ENCODE measurements around the gene TTLL11.

TTLL11 gene

DNA sequence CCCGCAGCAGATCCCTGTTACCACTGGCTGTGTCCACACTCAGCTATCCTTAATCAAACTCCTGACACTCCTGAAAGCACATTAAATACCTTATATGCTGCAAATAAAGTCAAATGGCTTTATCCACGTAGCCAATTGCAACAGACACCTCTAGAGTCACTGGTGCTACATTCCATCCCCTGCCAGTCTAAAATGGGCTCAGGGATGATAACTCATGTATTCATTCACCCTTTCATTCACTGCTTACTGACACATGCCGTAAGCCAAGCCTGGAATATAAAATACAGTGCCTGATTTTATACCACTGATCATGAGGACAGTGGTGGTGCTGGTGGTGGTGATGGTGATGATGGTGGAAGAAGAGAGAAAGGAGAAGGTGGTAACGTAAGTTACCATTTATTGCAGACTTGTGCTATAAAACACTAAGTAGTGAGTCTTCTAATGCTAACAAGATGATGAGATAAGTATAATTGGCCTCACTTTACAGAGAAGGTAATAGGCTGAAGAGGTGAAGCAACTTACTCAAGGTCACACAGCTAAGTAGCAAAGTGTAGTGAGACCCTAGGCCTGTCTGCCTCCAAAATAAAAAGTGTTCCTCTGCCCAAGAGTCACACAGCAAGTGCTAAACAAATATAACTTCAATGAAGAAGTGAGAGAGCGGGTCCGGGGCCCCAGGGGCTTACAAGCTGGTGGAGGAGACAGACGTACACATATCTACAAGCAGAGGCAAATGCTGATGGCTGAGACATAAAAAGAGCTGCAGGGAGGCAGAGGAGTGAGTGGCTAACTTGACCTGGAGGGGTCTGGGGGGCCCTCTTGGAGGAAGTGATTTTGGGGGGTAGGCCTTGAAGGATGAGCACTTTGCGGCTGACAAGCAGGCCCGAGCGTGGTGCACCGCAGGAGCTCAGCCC lies 1.2 kb downstream of the TTLL11 start:
- TF ChIP-seq, protein P1, sequence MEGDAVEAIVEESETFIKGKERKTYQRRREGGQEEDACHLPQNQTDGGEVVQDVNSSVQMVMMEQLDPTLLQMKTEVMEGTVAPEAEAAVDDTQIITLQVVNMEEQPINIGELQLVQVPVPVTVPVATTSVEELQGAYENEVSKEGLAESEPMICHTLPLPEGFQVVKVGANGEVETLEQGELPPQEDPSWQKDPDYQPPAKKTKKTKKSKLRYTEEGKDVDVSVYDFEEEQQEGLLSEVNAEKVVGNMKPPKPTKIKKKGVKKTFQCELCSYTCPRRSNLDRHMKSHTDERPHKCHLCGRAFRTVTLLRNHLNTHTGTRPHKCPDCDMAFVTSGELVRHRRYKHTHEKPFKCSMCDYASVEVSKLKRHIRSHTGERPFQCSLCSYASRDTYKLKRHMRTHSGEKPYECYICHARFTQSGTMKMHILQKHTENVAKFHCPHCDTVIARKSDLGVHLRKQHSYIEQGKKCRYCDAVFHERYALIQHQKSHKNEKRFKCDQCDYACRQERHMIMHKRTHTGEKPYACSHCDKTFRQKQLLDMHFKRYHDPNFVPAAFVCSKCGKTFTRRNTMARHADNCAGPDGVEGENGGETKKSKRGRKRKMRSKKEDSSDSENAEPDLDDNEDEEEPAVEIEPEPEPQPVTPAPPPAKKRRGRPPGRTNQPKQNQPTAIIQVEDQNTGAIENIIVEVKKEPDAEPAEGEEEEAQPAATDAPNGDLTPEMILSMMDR (IDR thresholded peaks at IDR 0.05; ENCODE audit: low read depth, low read length, poor library complexity, severe bottlenecking), result no peak
- TF ChIP-seq EZH2phosphoT487 (IDR thresholded peaks at IDR 0.05; ENCODE audit: borderline replicate concordance, low read length), result no peak
- Histone ChIP-seq H3K79me2 (ENCODE audit: control insufficient read depth, low read length) (peaks cover 35% of the 10 kb centered on the region), H3K36me3 (ENCODE audit: control insufficient read depth, low read length) (no peaks in the 10 kb centered on the region), H3K27ac (ENCODE audit: low read depth, low read length) (no peak overlapping the region), H3F3A (ENCODE audit: control insufficient read depth, insufficient read depth) (no peaks in the 10 kb centered on the region), H3K27me3 (ENCODE audit: control insufficient read depth, low read length) (peaks cover 12% of the 10 kb centered on the region), H3K4me1 (ENCODE audit: control insufficient read depth, low read length) (peaks cover 25% of the 10 kb centered on the region), H3K9me3 (ENCODE audit: control insufficient read depth, insufficient read depth, low read length) (no peaks in the 10 kb centered on the region), H3K4me2 (ENCODE audit: low read length) (peak overlapping the region; percentile 84), H4K20me1 (ENCODE audit: control insufficient read depth, insufficient read depth, low read depth, low read length) (no peaks in the 10 kb centered on the region), H3K4me3 (ENCODE audit: low read length) (peak overlapping the region; percentile 92), H3K9me2 (replicated peaks; ENCODE audit: control insufficient read depth, low read length) (no peaks in the 10 kb centered on the region)

DNA sequence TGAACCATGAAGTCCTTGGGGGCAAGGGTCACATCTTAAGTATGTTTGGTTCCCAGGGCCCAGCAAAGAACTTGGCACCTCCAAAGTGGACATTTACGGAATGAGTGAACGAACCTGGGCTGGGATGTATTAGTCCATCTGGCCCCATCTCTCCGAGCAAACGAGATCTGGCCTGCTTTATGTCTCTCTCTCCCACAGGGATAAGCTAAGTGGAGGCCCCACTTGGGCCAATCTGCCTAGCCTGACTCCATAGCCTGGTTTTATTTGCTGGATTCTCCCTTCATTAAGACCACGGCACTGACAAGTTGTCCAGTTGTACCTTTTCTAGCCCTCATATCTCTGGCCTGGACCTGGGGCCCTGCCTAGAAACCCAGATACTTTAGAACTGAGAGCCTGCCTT lies 2.1 kb downstream of the TTLL11 start:
- Histone ChIP-seq H3K4me2 (ENCODE audit: low read length) (peak overlapping the region; percentile 84; the same call in 1 of the 2 replicates), H3F3A (ENCODE audit: control insufficient read depth, insufficient read depth) (no peaks in the 10 kb centered on the region), H3K36me3 (ENCODE audit: control insufficient read depth, low read length) (no peaks in the 10 kb centered on the region), H3K27ac (ENCODE audit: low read depth, low read length) (no peak overlapping the region), H3K4me3 (ENCODE audit: low read length) (peak overlapping the region; percentile 92; the same call in 1 of the 2 replicates), H3K79me2 (ENCODE audit: control insufficient read depth, low read length) (peaks cover 35% of the 10 kb centered on the region), H3K27me3 (ENCODE audit: control insufficient read depth, low read length) (peaks cover 8% of the 10 kb centered on the region), H3K9me3 (ENCODE audit: control insufficient read depth, insufficient read depth, low read length) (no peaks in the 10 kb centered on the region), H3K9me2 (replicated peaks; ENCODE audit: control insufficient read depth, low read length) (no peaks in the 10 kb centered on the region), H3K4me1 (ENCODE audit: control insufficient read depth, low read length) (peaks cover 25% of the 10 kb centered on the region), H4K20me1 (ENCODE audit: control insufficient read depth, insufficient read depth, low read depth, low read length) (no peaks in the 10 kb centered on the region)
- TF ChIP-seq EZH2phosphoT487 (IDR thresholded peaks at IDR 0.05; ENCODE audit: borderline replicate concordance, low read length), result no peak
- TF ChIP-seq, protein P1 (IDR thresholded peaks at IDR 0.05; ENCODE audit: low read depth, low read length, poor library complexity, severe bottlenecking), result no peak

DNA sequence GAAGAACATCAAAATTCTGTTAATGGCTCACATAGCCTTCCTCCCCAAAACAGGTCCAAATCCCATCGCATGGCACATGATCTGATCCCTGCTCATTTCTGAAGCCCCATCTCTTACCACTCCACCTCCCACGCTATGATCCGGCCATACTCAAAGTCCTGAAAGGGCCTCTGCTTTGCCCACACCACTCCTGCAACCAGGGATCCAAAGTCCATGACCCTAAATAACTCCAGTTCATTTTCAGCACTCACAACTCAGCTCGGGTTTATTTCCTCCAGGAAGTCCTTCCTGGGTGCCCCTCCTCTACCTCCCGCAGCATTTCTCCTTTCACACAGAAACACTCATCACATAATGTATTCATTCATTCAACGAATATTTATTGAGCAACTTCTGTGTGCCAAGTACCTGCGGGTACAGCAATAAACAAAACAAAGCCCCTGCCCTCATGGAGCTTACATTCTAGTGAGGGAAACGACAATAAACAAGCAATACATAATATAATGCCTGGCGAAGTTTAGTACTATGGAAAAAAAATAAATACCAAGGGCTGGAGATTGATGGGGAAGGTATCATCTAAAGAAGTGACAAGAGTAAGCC lies 2.7 kb downstream of the TTLL11 start:
- Histone ChIP-seq H3K79me2 (ENCODE audit: control insufficient read depth, low read length) (peaks cover 35% of the 10 kb centered on the region), H3K27ac (ENCODE audit: low read depth, low read length) (no peak overlapping the region), H3K36me3 (ENCODE audit: control insufficient read depth, low read length) (no peaks in the 10 kb centered on the region), H3K4me1 (ENCODE audit: control insufficient read depth, low read length) (peaks cover 23% of the 10 kb centered on the region), H4K20me1 (ENCODE audit: control insufficient read depth, insufficient read depth, low read depth, low read length) (no peaks in the 10 kb centered on the region), H3F3A (ENCODE audit: control insufficient read depth, insufficient read depth) (no peaks in the 10 kb centered on the region), H3K4me3 (ENCODE audit: low read length) (no peak overlapping the region), H3K9me2 (replicated peaks; ENCODE audit: control insufficient read depth, low read length) (no peaks in the 10 kb centered on the region), H3K4me2 (ENCODE audit: low read length) (no peak overlapping the region), H3K9me3 (ENCODE audit: control insufficient read depth, insufficient read depth, low read length) (no peaks in the 10 kb centered on the region), H3K27me3 (ENCODE audit: control insufficient read depth, low read length) (peaks cover 8% of the 10 kb centered on the region)
- TF ChIP-seq, protein P1 (IDR thresholded peaks at IDR 0.05; ENCODE audit: low read depth, low read length, poor library complexity, severe bottlenecking), result no peak
- no peak for TF ChIP-seq EZH2phosphoT487 (IDR thresholded peaks at IDR 0.05; ENCODE audit: borderline replicate concordance, low read length)

Data from DOHH2 (cell line).